GM10266 (cell line): ENCODE results near the gene CARMIL1.

Experiments
- DNase-seq: peaks from one replicate; pipeline ENCODE4 v3.0.0; 2012; ENCODE audit errors: extremely low spot score
- TF ChIP-seq, protein P1 (sequence below): IDR thresholded peaks from 2 replicates; pipeline ENCODE4 v1.5.1; 2012; ENCODE audit warnings: mild to moderate bottlenecking, low read depth; ENCODE audit not compliant: control insufficient read depth, insufficient read depth; ENCODE audit errors: missing control alignments

The CARMIL1 gene

DNA sequence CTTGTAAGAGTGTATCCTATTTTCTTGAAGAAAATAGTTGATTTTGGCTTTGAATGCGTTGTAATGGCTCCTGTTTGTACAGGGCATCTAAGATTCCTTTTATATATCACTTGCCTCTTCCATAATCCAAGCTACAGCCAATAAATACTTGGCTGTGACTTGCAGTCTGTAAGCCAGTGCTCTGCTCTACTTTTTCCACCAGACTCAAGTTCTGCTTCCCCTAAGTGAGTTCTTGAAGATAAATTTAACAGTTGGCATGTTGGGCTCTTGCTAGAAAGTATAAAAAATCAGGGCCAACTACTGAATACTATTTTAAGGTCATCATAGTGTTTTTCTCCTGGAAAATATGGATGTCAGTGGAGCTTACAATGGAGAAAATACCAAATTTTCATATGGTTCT, 336.3 kb downstream of the CARMIL1 start:
- no peak for DNase-seq
- TF ChIP-seq, protein P1, sequence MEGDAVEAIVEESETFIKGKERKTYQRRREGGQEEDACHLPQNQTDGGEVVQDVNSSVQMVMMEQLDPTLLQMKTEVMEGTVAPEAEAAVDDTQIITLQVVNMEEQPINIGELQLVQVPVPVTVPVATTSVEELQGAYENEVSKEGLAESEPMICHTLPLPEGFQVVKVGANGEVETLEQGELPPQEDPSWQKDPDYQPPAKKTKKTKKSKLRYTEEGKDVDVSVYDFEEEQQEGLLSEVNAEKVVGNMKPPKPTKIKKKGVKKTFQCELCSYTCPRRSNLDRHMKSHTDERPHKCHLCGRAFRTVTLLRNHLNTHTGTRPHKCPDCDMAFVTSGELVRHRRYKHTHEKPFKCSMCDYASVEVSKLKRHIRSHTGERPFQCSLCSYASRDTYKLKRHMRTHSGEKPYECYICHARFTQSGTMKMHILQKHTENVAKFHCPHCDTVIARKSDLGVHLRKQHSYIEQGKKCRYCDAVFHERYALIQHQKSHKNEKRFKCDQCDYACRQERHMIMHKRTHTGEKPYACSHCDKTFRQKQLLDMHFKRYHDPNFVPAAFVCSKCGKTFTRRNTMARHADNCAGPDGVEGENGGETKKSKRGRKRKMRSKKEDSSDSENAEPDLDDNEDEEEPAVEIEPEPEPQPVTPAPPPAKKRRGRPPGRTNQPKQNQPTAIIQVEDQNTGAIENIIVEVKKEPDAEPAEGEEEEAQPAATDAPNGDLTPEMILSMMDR: no peak

DNA sequence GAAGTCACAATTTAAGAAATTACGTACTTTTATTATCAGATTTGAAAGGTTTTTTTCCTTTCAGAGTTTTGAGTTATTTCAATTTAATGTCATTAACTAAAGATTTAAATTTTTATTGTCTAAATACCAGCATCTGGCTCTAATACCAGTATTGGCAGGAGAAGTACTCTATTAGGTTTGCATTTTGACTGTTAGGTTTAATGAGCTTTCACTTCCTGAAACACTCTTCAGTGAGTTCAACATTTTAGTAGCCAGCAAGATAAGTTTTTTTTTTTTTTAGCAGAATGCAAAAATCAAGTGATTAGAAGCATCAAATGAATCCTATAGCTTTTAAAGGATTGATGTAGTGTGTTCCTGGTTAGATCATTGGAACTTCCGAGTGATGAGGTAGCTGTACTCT, 338.8 kb downstream of the CARMIL1 start:
- TF ChIP-seq, protein P1: no peak
- no peak for DNase-seq

DNA sequence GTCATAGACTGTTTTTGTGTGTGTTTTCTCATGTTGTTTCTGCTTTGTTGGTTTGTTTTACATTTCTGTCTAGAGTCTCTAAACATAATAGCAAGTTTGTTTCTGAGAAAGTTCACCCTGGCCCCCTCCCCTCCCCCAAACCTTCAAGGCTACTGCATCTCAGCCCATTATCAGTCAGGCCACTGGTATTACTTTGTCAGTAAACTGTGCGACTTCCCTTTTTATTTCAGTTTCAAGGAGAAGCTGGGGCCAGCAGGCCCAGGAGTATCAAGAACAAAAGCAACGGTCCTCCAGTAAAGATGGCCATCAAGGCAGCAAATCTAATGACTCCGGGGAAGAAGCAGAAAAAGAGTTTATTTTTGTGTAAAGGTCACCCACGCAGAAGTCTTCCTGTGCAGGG, 340.0 kb downstream of the CARMIL1 start:
- TF ChIP-seq, protein P1: no peak

DNA sequence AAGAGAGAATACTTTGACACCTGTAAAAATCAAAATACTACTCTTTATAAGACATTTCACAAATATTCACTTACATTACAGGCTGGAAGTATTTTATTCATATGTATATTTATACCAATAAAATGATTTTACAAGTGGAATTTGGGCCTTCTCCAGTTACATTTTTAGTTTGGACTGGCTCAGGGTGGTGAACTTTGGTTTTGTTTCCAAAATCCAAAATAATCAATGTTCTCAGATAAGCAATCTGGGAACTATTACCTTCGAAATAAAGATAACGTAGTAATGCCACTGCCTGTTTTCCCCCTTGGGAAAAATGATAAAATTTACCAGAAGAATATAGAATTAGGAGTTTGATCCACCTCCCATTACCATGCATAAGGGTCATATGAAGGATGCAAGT, 341.2 kb downstream of the CARMIL1 start:
- DNase-seq: no peak
- TF ChIP-seq, protein P1: no peak

More for the DNA sequence above, 340.0 kb downstream of the CARMIL1 start:
- no peak for DNase-seq

DNA sequence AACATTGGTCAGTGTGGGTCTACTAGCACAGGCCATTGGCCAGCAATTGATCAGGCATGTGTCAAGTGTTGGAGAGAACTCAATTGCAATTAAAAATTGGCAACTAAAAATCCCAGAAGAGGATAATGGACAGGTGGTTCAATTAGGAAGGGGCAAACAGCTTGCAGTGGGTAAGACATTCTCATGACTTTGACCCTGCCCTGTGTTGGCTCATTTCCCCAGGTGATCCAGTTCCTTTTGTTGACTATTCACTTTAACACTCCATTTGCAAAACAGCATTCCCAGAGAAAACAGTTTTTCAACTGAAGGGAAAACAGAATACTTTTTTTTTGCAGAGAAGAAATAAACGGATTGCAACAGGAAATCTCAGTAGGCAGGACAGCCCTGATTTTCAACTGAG, 343.9 kb downstream of the CARMIL1 start:
- TF ChIP-seq, protein P1: no peak
- DNase-seq: no peak

DNA sequence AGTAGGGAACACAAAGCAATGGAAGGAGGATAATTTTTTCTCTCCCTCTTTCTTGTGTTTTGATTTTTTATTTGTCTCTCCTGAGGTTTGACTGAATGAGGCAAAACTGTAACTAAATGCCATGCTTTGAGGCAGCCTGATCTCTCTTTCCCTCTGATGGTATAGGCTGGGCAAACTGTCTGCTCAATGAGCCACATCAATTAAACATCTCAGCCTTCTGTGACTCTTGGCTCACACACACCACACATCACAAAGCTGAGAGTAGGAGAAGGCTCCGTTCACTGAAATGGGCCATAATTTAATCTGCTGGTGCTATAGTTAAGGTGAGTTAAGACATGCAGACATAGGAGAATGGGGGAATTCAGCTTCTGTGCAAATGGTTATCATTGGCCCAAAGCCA, 344.7 kb downstream of the CARMIL1 start:
- TF ChIP-seq, protein P1: no peak

DNA sequence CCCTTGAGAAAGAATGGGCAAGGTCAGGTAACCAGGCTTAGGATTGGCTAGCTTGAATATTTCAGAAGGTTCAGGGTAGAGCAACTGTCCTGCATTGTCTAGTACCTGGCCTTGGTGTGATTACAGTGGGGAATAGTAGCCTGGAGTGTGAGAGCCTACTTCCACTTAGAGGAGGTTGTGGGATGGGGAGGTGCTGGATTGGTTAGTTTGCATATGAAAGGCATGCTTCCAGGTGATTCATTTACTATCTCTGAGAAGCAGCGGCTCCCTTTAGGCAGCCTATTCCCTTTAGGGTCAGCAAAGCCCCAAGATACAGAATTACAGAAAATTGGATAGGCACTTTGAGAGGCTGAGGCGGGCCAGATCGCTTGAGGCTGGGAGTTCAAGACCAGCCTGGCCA, 347.8 kb downstream of the CARMIL1 start:
- DNase-seq: no peak

More for the DNA sequence above, 344.7 kb downstream of the CARMIL1 start:
- DNase-seq: no peak

More for the DNA sequence above, 347.8 kb downstream of the CARMIL1 start:
- TF ChIP-seq, protein P1: no peak
